Naive thymus-derived CD4-positive, alpha-beta T cell (primary cell): ENCODE data around the gene ANGPTL2. TPM values are rescaled to one million over a fixed set of nuclear protein-coding genes. Genes with fewer than 3 reads are reported as not detected.

Source experiments
- ATAC-seq: fragments of 150-1000 bp; cut with Tn5 transposase; 2 replicates; pipeline ENCODE4 v1.10.0; 2021; ENCODE audit warnings: mild to moderate bottlenecking, moderate library complexity
- CTCF ChIA-PET: fragments of 350-600 bp; sonication (Branson Sonifier 250); formaldehyde crosslinking; loops from one replicate; lab custom pipeline; 2021; ENCODE audit warnings: antibody characterized with exemption; lab: Charles Lee
- POLR2A ChIA-PET: fragments of 350-600 bp; sonication (Branson Sonifier 250); formaldehyde crosslinking; loops from one replicate; lab custom pipeline; 2021; ENCODE audit warnings: antibody characterized with exemption, inconsistent platforms; lab: Charles Lee
- DNase-seq, 9 donors: peaks; one replicate each; pipeline versions ENCODE4 v3.0.0 to v3.0.0-alpha.2; 2020 to 2022; ENCODE audit warnings: mixed read lengths in 1 of 9
- H3K27ac ChIP-seq: one replicate; pipeline ENCODE4 v1.7.0; 2013; ENCODE audit warnings: mild to moderate bottlenecking, low read depth, low read length, moderate library complexity
- H3K27me3 ChIP-seq, 2 donors: one replicate each; pipeline ENCODE4 v1.7.0; 2013; ENCODE audit warnings: low read length in 2 of 2, mild to moderate bottlenecking in 2 of 2, moderate library complexity in 2 of 2; ENCODE audit not compliant: control insufficient read depth in 2 of 2, insufficient read depth in 2 of 2
- H3K36me3 ChIP-seq, 3 experiments: 1 replicate in 2 of 3; 2 replicates in 1 of 3; pipeline ENCODE4 v1.7.0; 2013; ENCODE audit warnings: low read length in 3 of 3, mild to moderate bottlenecking in 3 of 3, moderate library complexity in 1 of 3; ENCODE audit not compliant: insufficient read depth in 3 of 3, control insufficient read depth in 2 of 3
- H3K4me1 ChIP-seq, 2 donors: one replicate each; pipeline ENCODE4 v1.7.0; 2013; ENCODE audit warnings: low read length in 2 of 2, mild to moderate bottlenecking in 2 of 2, moderate library complexity in 1 of 2; ENCODE audit not compliant: control insufficient read depth in 2 of 2, insufficient read depth in 2 of 2
- H3K4me3 ChIP-seq: 2 replicates; pipeline ENCODE4 v1.7.0; 2013; ENCODE audit warnings: mild to moderate bottlenecking, low read length
- H3K9me3 ChIP-seq, 3 experiments: 1 replicate in 2 of 3; 2 replicates in 1 of 3; pipeline ENCODE4 v1.7.0; 2013; ENCODE audit warnings: low read length in 3 of 3; ENCODE audit not compliant: control insufficient read depth in 2 of 3
- H3K27ac Mint-ChIP-seq, 9 donors: one replicate each; pipeline ENCODE4 v1.8.0; 2020 to 2022; ENCODE audit warnings: mixed read lengths in 9 of 9, mild to moderate bottlenecking in 8 of 9, moderate library complexity in 5 of 9, inconsistent platforms in 2 of 9
- H3K27me3 Mint-ChIP-seq, 5 donors: one replicate each; pipeline ENCODE4 v1.8.0; 2021 to 2022; ENCODE audit warnings: mixed read lengths in 5 of 5, mild to moderate bottlenecking in 1 of 5
- H3K36me3 Mint-ChIP-seq, 5 donors: one replicate each; pipeline ENCODE4 v1.8.0; 2020 to 2022; ENCODE audit warnings: mixed read lengths in 5 of 5, mild to moderate bottlenecking in 3 of 5, inconsistent platforms in 1 of 5
- H3K4me1 Mint-ChIP-seq, 7 donors: one replicate each; pipeline ENCODE4 v1.8.0; 2020 to 2022; ENCODE audit warnings: mixed read lengths in 7 of 7, mild to moderate bottlenecking in 3 of 7, inconsistent platforms in 1 of 7
- H3K4me3 Mint-ChIP-seq, 10 donors: one replicate each; pipeline ENCODE4 v1.8.0; 2020 to 2022; ENCODE audit warnings: mild to moderate bottlenecking in 10 of 10, mixed read lengths in 10 of 10, moderate library complexity in 6 of 10, inconsistent platforms in 2 of 10
- H3K9me3 Mint-ChIP-seq, 11 donors: one replicate each; pipeline ENCODE4 v1.8.0; 2020 to 2022; ENCODE audit warnings: mixed read lengths in 11 of 11, mild to moderate bottlenecking in 4 of 11, inconsistent platforms in 1 of 11, moderate library complexity in 1 of 11
- intact Hi-C, 2 donors: fragments of 100-400 bp; cut with micrococcal nuclease; formaldehyde crosslinking; loops; one replicate each; pipeline ENCODE4 v1.15.1; 2023
- polyA plus RNA-seq, 2 donors: library from polyadenylated mRNA; unstranded; fragments of 300-500 nt; fragmentation: Illumina TruSeq; gene quantifications; one replicate each; pipeline ENCODE4 v1.2.3, GENCODE V29; 2021
- total RNA-seq, 6 experiments: library from RNA in 5 of 6; stranded (reverse) in 5 of 6; gene quantifications; 1 replicate in 5 of 6; 2 replicates in 1 of 6; pipeline ENCODE4 v1.2.3 and lab custom pipeline; 2021 to 2026

Gene ANGPTL2
- total and polyA plus RNA-seq, 7 experiments from 2014 or later: not detected

DNA sequence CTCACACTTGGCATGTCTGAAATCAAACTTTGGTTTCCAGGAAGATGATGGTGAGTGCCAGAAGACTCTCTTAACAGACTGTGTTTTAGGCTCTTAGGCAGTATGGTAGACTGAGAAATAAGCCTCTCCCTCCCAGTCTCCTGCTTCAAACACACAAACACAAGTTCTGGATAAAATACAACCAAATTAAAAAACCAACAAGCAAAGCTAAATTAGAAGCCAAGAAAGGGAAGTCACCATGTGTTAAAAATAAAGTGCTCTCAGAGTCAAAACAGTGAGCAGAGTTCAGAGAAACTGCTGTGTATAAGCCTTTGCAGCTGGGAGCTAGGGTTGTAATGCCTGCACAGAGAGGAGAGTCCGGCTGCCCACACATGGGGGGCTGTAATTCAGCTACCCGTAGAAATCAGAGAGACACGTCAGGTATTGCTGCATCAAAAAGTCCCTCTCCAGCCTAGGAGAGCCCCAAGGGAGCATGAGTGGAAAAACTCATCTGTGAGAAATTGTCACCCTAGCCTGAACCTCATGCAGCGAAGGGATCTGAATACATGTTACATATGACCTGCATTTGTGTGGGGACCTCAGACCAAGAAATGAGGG lies 62.6 kb downstream of the ANGPTL2 start:
- DNase-seq (no peak), ATAC-seq (no peak)
- Mint-ChIP-seq H3K4me3 (no peak overlapping the region), H3K4me1 (peaks cover 0 to 22% (median 0%) of the 10 kb centered on the region in 7 donors), H3K27me3 (peaks cover 0 to 5% (median 0%) of the 10 kb centered on the region in 5 donors), H3K36me3 (peaks cover 0 to 14% (median 4%) of the 10 kb centered on the region in 5 donors), H3K9me3 (no peaks in the 10 kb centered on the region), H3K27ac (no peak overlapping the region)
- intact Hi-C loops: no loop called here
- Histone ChIP-seq H3K4me1 (no peaks in the 10 kb centered on the region), H3K27me3 (no peaks in the 10 kb centered on the region), H3K27ac (no peak overlapping the region), H3K36me3 (no peaks in the 10 kb centered on the region), H3K4me3 (no peak overlapping the region), H3K9me3 (no peaks in the 10 kb centered on the region)
- ChIA-PET CTCF (no interaction called here), POLR2A (no interaction called here)

DNA sequence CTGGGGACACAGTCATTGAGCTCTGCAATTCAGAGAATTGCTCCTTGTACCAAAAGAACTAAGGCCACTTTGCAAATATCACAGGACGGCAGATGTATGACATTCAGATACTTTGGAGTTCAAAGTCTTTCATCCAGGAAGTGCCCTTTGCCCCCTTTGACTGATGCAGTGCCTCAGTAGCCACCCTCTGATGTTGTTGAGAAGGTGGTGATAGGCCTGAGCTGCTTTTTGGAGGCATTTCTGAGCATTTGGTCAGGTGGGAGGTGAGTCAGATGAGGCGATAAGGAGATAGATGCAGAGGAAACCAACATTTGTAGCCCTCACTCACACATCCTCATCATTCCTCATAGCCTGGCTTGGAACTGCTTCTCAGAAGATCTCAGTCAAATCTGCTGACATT lies 63.4 kb downstream of the ANGPTL2 start:
- no peak overlapping the region for H3K27ac ChIP-seq
- no peaks in the 10 kb centered on the region for H3K36me3 ChIP-seq
- POLR2A ChIA-PET: interaction anchor here (0.7 kb wide), 1 partner anchor 51 kb away, joined by 3 read pairs; no protein-coding TSS in a partner anchor
- ATAC-seq (no peak), DNase-seq (no peak)
- Mint-ChIP-seq H3K9me3 (no peaks in the 10 kb centered on the region), H3K27me3 (no peaks in the 10 kb centered on the region), H3K4me1 (peaks cover 0 to 22% (median 0%) of the 10 kb centered on the region in 7 donors), H3K4me3 (no peak overlapping the region), H3K36me3 (peaks cover 0 to 14% (median 4%) of the 10 kb centered on the region in 5 donors), H3K27ac (peak overlapping the region in 1 of 9 donors; percentile 30)
- H3K4me3 ChIP-seq: no peak overlapping the region
- H3K9me3 ChIP-seq: no peaks in the 10 kb centered on the region
- CTCF ChIA-PET: no interaction called here
- no peaks in the 10 kb centered on the region for H3K27me3 ChIP-seq
- intact Hi-C loops: no loop called here
- H3K4me1 ChIP-seq: no peaks in the 10 kb centered on the region

DNA sequence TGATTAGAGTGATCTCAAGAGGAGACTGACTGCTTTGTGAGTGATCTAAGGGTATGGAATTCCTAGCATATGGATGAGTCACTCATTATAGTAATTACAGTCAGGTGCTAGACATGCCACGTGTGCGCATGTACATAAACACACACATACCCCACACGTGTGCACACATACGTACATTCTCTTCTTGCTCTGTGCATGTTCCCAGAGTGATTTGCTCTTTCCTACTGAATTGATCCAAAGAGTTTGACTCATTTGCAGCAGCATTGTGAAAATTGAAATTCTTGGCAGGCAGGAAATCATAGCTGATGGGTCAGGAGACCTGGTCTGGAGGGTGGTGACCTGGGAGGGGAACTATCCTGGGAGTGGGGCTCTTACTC lies 63.8 kb downstream of the ANGPTL2 start:
- no peak for ATAC-seq
- intact Hi-C loops: no loop called here
- H3K36me3 Mint-ChIP-seq: peaks cover 0 to 14% (median 4%) of the 10 kb centered on the region in 5 donors
- no peaks in the 10 kb centered on the region for H3K27me3 Mint-ChIP-seq
- POLR2A ChIA-PET: interaction anchor here (0.7 kb wide), 1 partner anchor 50 kb away, joined by 3 read pairs; no protein-coding TSS in a partner anchor
- no peaks in the 10 kb centered on the region for H3K27me3 ChIP-seq
- CTCF ChIA-PET: no interaction called here
- no peaks in the 10 kb centered on the region for H3K9me3 Mint-ChIP-seq
- H3K4me3 ChIP-seq: no peak overlapping the region
- H3K4me1 ChIP-seq: no peaks in the 10 kb centered on the region
- no peak overlapping the region for H3K4me3 Mint-ChIP-seq
- H3K27ac ChIP-seq: no peak overlapping the region
- no peaks in the 10 kb centered on the region for H3K36me3 ChIP-seq
- H3K4me1 Mint-ChIP-seq: peaks cover 0 to 22% (median 0%) of the 10 kb centered on the region in 7 donors
- peak overlapping the region in 2 of 9 donors; percentile 23 to 30 for H3K27ac Mint-ChIP-seq
- H3K9me3 ChIP-seq: no peaks in the 10 kb centered on the region
- DNase-seq: no peak

DNA sequence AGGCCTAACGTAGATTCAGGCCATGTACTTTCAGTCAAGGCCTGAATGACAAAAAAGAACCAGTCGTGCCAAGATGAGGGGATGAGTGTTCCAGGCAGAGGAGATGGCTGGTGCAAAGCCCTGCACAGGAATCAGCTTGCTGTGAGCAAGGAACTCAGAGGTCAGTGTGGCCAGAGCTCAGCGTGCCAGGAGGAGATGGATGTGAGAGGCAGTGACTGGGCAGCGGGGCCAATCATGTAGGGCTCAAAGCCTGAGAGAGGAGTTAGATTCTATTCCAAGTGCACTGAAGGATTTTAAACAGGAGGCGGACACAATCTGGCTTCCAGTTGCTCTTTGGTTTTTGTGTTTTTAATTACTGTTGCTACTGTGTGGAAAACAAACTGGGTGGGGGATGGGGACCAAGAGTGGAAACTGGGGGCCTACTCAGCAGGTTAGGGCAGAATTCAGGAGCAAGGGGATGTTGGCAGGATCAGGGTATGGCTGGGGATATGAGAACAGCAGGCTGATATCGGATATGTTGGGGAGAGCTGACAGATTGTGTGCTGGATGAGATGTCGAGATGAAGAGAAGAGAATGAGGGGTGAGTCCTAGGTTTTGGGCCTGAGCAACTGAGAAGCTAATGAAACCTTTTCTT lies 64.3 kb downstream of the ANGPTL2 start:
- DNase-seq: no peak
- Histone ChIP-seq H3K4me3 (no peak overlapping the region), H3K27ac (no peak overlapping the region), H3K4me1 (no peaks in the 10 kb centered on the region), H3K9me3 (no peaks in the 10 kb centered on the region), H3K36me3 (no peaks in the 10 kb centered on the region), H3K27me3 (no peaks in the 10 kb centered on the region)
- Mint-ChIP-seq H3K4me1 (peaks cover 0 to 22% (median 0%) of the 10 kb centered on the region in 7 donors), H3K27me3 (no peaks in the 10 kb centered on the region), H3K4me3 (no peak overlapping the region), H3K27ac (peak overlapping the region in 2 of 9 donors; percentile 23 to 38), H3K9me3 (no peaks in the 10 kb centered on the region), H3K36me3 (peaks cover 0 to 14% (median 4%) of the 10 kb centered on the region in 5 donors)
- POLR2A ChIA-PET: no interaction called here
- no peak for ATAC-seq
- intact Hi-C loops: no loop called here
- CTCF ChIA-PET: no interaction called here

GRCh38 chr9:127056446-127056845 lies 66.0 kb downstream of the ANGPTL2 start:
- Mint-ChIP-seq H3K27me3 (no peaks in the 10 kb centered on the region), H3K36me3 (peaks cover under 1 to 11% (median 5%) of the 10 kb centered on the region in 5 donors), H3K4me3 (no peak overlapping the region), H3K27ac (no peak overlapping the region), H3K4me1 (peaks cover 0 to 24% (median 0%) of the 10 kb centered on the region in 7 donors), H3K9me3 (no peaks in the 10 kb centered on the region)
- no peaks in the 10 kb centered on the region for H3K9me3 ChIP-seq
- POLR2A ChIA-PET: no interaction called here
- H3K27ac ChIP-seq: no peak overlapping the region
- no peaks in the 10 kb centered on the region for H3K4me1 ChIP-seq
- no peak for ATAC-seq
- no peaks in the 10 kb centered on the region for H3K27me3 ChIP-seq
- no peak overlapping the region for H3K4me3 ChIP-seq
- intact Hi-C loops: no loop called here
- H3K36me3 ChIP-seq: no peaks in the 10 kb centered on the region
- CTCF ChIA-PET: no interaction called here
- DNase-seq: no peak

- DNase-seq (no peak), ATAC-seq (no peak)
- Mint-ChIP-seq H3K4me3 (no peak overlapping the region), H3K36me3 (peaks cover 0 to 10% (median 4%) of the 10 kb centered on the region in 5 donors), H3K27me3 (no peaks in the 10 kb centered on the region), H3K9me3 (no peaks in the 10 kb centered on the region), H3K27ac (no peak overlapping the region), H3K4me1 (peaks cover 0 to 30% (median 0%) of the 10 kb centered on the region in 7 donors)
- Histone ChIP-seq H3K4me1 (no peaks in the 10 kb centered on the region), H3K27ac (no peak overlapping the region), H3K4me3 (no peak overlapping the region), H3K36me3 (no peaks in the 10 kb centered on the region), H3K27me3 (no peaks in the 10 kb centered on the region), H3K9me3 (no peaks in the 10 kb centered on the region)
- ChIA-PET CTCF (no interaction called here), POLR2A (no interaction called here)
- intact Hi-C loops: no loop called here
Observed at GRCh38 chr9:127055745-127056402, 66.6 kb downstream of the ANGPTL2 start.
